HepG2 (cell line): ENCODE measurements around the gene CPA5. TPM values are rescaled to one million over a fixed set of nuclear protein-coding genes. Genes with fewer than 3 reads are reported as not detected.

Experiments
- ATAC-seq: fragments of 200-7000 bp; cut with Tn5 transposase; 3 replicates; pipeline ENCODE4 v1.9.1; 2020; ENCODE audit warnings: mild to moderate bottlenecking, moderate library complexity
- BruUV-seq: library from RNA; stranded (reverse); fragments of 400-500 nt; replicated peaks from 2 replicates; lab custom pipeline; 2021; lab: Mats Ljungman, UMichigan
- CTCF ChIA-PET: fragments of 300-600 bp; formaldehyde crosslinking; extraction: SDS; loops from one replicate; lab custom pipeline; 2021; ENCODE audit warnings: low total read pairs, inconsistent platforms, low intra/inter-chr PET ratio; lab: Yijun Ruan, JAX
- POLR2A ChIA-PET: fragments of 350-600 bp; sonication (Branson Sonifier 250); formaldehyde crosslinking; loops from one replicate; lab custom pipeline; 2020; ENCODE audit warnings: antibody characterized with exemption, inconsistent platforms; lab: Yijun Ruan, JAX
- DNase-seq: peaks from one replicate; pipeline ENCODE4 v3.0.0-alpha.2; 2015; ENCODE audit warnings: low spot score
- FAIRE-seq: peaks from 3 replicates; lab custom pipeline; 2011; peaks lifted over from hg19 to GRCh38; lab: Jason Lieb, UNC
- H2AFZ ChIP-seq: one replicate; pipeline ENCODE4 v1.6.1; 2011; ENCODE audit warnings: low read length, inconsistent platforms
- H3K27ac ChIP-seq: fragments of 300-600 bp; 3 replicates; pipeline ENCODE4 v1.8.0; 2011; ENCODE audit warnings: mixed run types, mild to moderate bottlenecking, mixed read lengths, low read length, inconsistent platforms; ENCODE audit not compliant: insufficient read depth; ENCODE audit errors: extremely low read length
- H3K27me3 ChIP-seq, 2 experiments: fragments of 200-600 bp in 1 of 2; 2 replicates in 1 of 2; 3 replicates in 1 of 2; pipeline versions ENCODE4 v1.6.0 to v1.8.0; 2011; ENCODE audit warnings: low read length in 2 of 2, mild to moderate bottlenecking in 2 of 2, moderate library complexity in 2 of 2, inconsistent platforms in 1 of 2; ENCODE audit not compliant: insufficient read depth in 2 of 2, control insufficient read depth in 1 of 2
- H3K36me3 ChIP-seq, 2 experiments: fragments of 200-600 bp in 1 of 2; replicated peaks in 1 of 2; 2 replicates in 1 of 2; 3 replicates in 1 of 2; pipeline versions ENCODE4 v1.5.1 to v1.8.0; 2011; ENCODE audit warnings: low read length in 2 of 2, inconsistent platforms in 1 of 2; ENCODE audit not compliant: insufficient read depth in 2 of 2, control insufficient read depth in 1 of 2
- H3K4me1 ChIP-seq: 2 replicates; pipeline ENCODE4 v1.5.1; 2012; ENCODE audit warnings: low read length, inconsistent platforms; ENCODE audit not compliant: insufficient read depth
- H3K4me2 ChIP-seq: 2 replicates; pipeline ENCODE4 v1.6.0; 2011; ENCODE audit warnings: low read depth, low read length, inconsistent platforms
- H3K4me3 ChIP-seq, 3 experiments: fragments of 200-600 bp in 1 of 3; sonication (generic), shearing (Covaris generic) in 1 of 3; replicated peaks in 1 of 3; 2 replicates each; pipeline ENCODE4 v1.5.1; 2011 to 2016; ENCODE audit warnings: low read length in 3 of 3, inconsistent platforms in 2 of 3, low read depth in 2 of 3, mild to moderate bottlenecking in 2 of 3, control low read depth in 1 of 3, mixed read lengths in 1 of 3; ENCODE audit not compliant: insufficient read depth in 1 of 3
- H3K79me2 ChIP-seq: one replicate; pipeline ENCODE4 v1.6.1; 2011; ENCODE audit warnings: low read length, inconsistent platforms; ENCODE audit not compliant: insufficient read depth
- H3K9ac ChIP-seq: 2 replicates; pipeline ENCODE4 v1.6.0; 2011; ENCODE audit warnings: mild to moderate bottlenecking, low read depth, low read length, inconsistent platforms; ENCODE audit not compliant: insufficient read depth
- H3K9me3 ChIP-seq: 2 replicates; pipeline ENCODE4 v1.5.1; 2012; ENCODE audit warnings: mild to moderate bottlenecking, low read length
- H4K20me1 ChIP-seq: 2 replicates; pipeline ENCODE4 v1.6.0; 2011; ENCODE audit warnings: inconsistent platforms, mild to moderate bottlenecking, low read length, moderate library complexity; ENCODE audit not compliant: insufficient read depth
- DDIT3 ChIP-seq: sonication (generic); formaldehyde crosslinking; IDR thresholded peaks from 2 replicates; pipeline ENCODE4 v1.4.0; 2020; ENCODE audit warnings: mild to moderate bottlenecking, missing genetic modification reagents
- HIVEP1 ChIP-seq: sonication (generic); formaldehyde crosslinking; IDR thresholded peaks from 2 replicates; pipeline ENCODE4 v1.4.0; 2020; ENCODE audit warnings: mild to moderate bottlenecking, missing genetic modification reagents
- HNF4G ChIP-seq, 2 experiments: sonication (generic) in 1 of 2; formaldehyde crosslinking in 1 of 2; IDR thresholded peaks; 2 replicates each; pipeline versions ENCODE4 v1.4.0 to v1.6.1; 2011 to 2020; ENCODE audit warnings: borderline replicate concordance in 2 of 2, low read depth in 2 of 2, mild to moderate bottlenecking in 2 of 2, low read length in 1 of 2, missing genetic modification reagents in 1 of 2, moderate library complexity in 1 of 2
- NBN ChIP-seq: fragments of 450-650 bp; conservative IDR thresholded peaks from 2 replicates; pipeline ENCODE4 v1.6.1; 2017
- PRPF4 ChIP-seq: fragments of 200-400 bp; formaldehyde crosslinking; IDR thresholded peaks from 2 replicates; pipeline ENCODE4 v1.6.1; 2016; ENCODE audit warnings: low read length, low read depth; ENCODE audit not compliant: poor library complexity, severe bottlenecking
- ZNF318 ChIP-seq: sonication (generic); formaldehyde crosslinking; IDR thresholded peaks from 2 replicates; pipeline ENCODE4 v1.4.0; 2020; ENCODE audit warnings: mild to moderate bottlenecking, missing genetic modification reagents
- ZNF547 ChIP-seq: sonication (generic); formaldehyde crosslinking; IDR thresholded peaks from 2 replicates; pipeline ENCODE4 v1.5.1; 2020; ENCODE audit warnings: mild to moderate bottlenecking, missing genetic modification reagents
- whole genome bisulfite sequencing: methylation state at CpG from one replicate; pipeline ENCODE4 v1.1.6; 2017; ENCODE audit warnings: low lambda C conversion rate; 5-methylcytosine and 5-hydroxymethylcytosine counted together
- in situ Hi-C: cut with HindIII; loops from 2 replicates; pipeline ENCODE4 v1.10.0; 2017; ENCODE audit warnings: low pct_unique_long_range_greater_than_20kb; ENCODE audit not compliant: extremely low pct_ligation_motif_present
- intact Hi-C: fragments of 100-400 bp; cut with micrococcal nuclease; formaldehyde crosslinking; loops from one replicate; pipeline ENCODE4 v1.10.0; 2022; ENCODE audit not compliant: unreplicated experiment
- polyA plus RNA-seq, 8 experiments: library from polyadenylated mRNA; depleted of rRNA in 3 of 8; stranded (reverse) in 7 of 8; unstranded in 1 of 8; fragments of >200 nt; fragmentation: Illumina TruSeq in 4 of 8; extraction: Trizol in 4 of 8; gene quantifications; 2 replicates each; pipeline versions ENCODE4 v1.2.1 to v1.2.3, GENCODE V29; 2011 to 2016; ENCODE audit warnings: low read depth in 4 of 8, missing spikeins in 1 of 8, mixed read lengths in 1 of 8; ENCODE audit not compliant: insufficient read depth in 1 of 8
- total RNA-seq, 5 experiments: library from RNA; depleted of rRNA; stranded (reverse); fragments of >200 nt; fragmentation: Illumina TruSeq; extraction: Trizol; gene quantifications; 2 replicates each; pipeline ENCODE4 v1.2.3, GENCODE V29; 2016; ENCODE audit warnings: low read depth in 1 of 5

CPA5 gene
- total and polyA plus RNA-seq, 2 of the 13 experiments (the other 11 are each of a cell fraction or from before 2014, with no cell fraction given): 0.48 TPM; not detected in 1

- BruUV-seq: no TSS peak
- WGBS: 77% methylated on average over 4 of the region's 4 CpGs
- H3K27ac ChIP-seq: no peak overlapping the region
- POLR2A ChIA-PET: no interaction called here
- no peak for DNase-seq
- in situ Hi-C loops (no loop called here), intact Hi-C loops (no loop called here)
- no peak overlapping the region for H3K4me3 ChIP-seq
- no peaks in the 10 kb centered on the region; a peak in 1 of 5 replicates for H3K36me3 ChIP-seq
- no peaks in the 10 kb centered on the region for H3K4me1 ChIP-seq
- CTCF ChIA-PET: no interaction called here
- TF ChIP-seq DDIT3 (CRISPR knock-in tag): no peak
- no peak for TF ChIP-seq HNF4G (IDR thresholded peaks at IDR 0.05; ENCODE audit: borderline replicate concordance, low read depth, low read length)
- TF ChIP-seq HNF4G (CRISPR knock-in tag; IDR thresholded peaks at IDR 0.05; ENCODE audit: borderline replicate concordance, low read depth): no peak
- TF ChIP-seq PRPF4: no peak
- no peak for TF ChIP-seq ZNF547
- no peak for TF ChIP-seq ZNF318
- no peak for TF ChIP-seq NBN
- TF ChIP-seq HIVEP1 (CRISPR knock-in tag): no peak
- FAIRE-seq: no peak
- H3K79me2 ChIP-seq: no peaks in the 10 kb centered on the region
- no peaks in the 10 kb centered on the region for H4K20me1 ChIP-seq
- no peaks in the 10 kb centered on the region for H3K27me3 ChIP-seq
- H2AFZ ChIP-seq: no peak overlapping the region
- no peak overlapping the region for H3K9ac ChIP-seq
- H3K9me3 ChIP-seq: no peaks in the 10 kb centered on the region
- no peak for ATAC-seq
- no peak overlapping the region for H3K4me2 ChIP-seq
These were observed 55.5 kb downstream of the CPA5 start for GRCh38 chr7:130400120-130400572.
